Activated naive CD8-positive, alpha-beta T cell treated with anti-CD3 and anti-CD28 coated beads for 36 hours (primary cell): Measurements from ENCODE around the gene ALPP. TPM values are rescaled to one million over a fixed set of nuclear protein-coding genes. Genes with fewer than 3 reads are reported as not detected.
"Not testable (repeated sequence)": the region's sequence is repeated elsewhere in the genome, so short reads cannot be mapped to it uniquely, and the experiment has no call there.

Source experiments
- DNase-seq: peaks from one replicate; pipeline ENCODE4 v3.0.0; 2021
- H3K27ac Mint-ChIP-seq: one replicate; pipeline ENCODE4 v1.8.0; 2022; ENCODE audit warnings: mild to moderate bottlenecking, moderate library complexity, mixed read lengths
- H3K27me3 Mint-ChIP-seq: one replicate; pipeline ENCODE4 v1.8.0; 2022; ENCODE audit warnings: mild to moderate bottlenecking, mixed read lengths
- H3K36me3 Mint-ChIP-seq: one replicate; pipeline ENCODE4 v1.8.0; 2021; ENCODE audit warnings: mild to moderate bottlenecking, mixed read lengths
- H3K4me1 Mint-ChIP-seq: one replicate; pipeline ENCODE4 v1.8.0; 2021; ENCODE audit warnings: mixed read lengths
- H3K4me3 Mint-ChIP-seq: one replicate; pipeline ENCODE4 v1.8.0; 2022; ENCODE audit warnings: mild to moderate bottlenecking, moderate library complexity, mixed read lengths
- H3K9me3 Mint-ChIP-seq: one replicate; pipeline ENCODE4 v1.8.0; 2022; ENCODE audit warnings: mixed read lengths
- total RNA-seq, 2 experiments: library from RNA; stranded (reverse); gene quantifications; one replicate each; pipeline ENCODE4 v1.2.3, GENCODE V29; 2021

ALPP gene
- total RNA-seq, 2 experiments from 2014 or later = not detected

- peaks cover 1% of the 10 kb centered on the region for H3K4me1 Mint-ChIP-seq
- no peak overlapping the region for H3K4me3 Mint-ChIP-seq
- no peak overlapping the region for H3K27ac Mint-ChIP-seq
- DNase-seq = no peak
- no peaks in the 10 kb centered on the region for H3K9me3 Mint-ChIP-seq
- peaks cover 33% of the 10 kb centered on the region for H3K27me3 Mint-ChIP-seq
- H3K36me3 Mint-ChIP-seq = no peaks in the 10 kb centered on the region
Measured at GRCh38 chr2:232350804-232351685, 27.5 kb upstream of the ALPP start.

DNA sequence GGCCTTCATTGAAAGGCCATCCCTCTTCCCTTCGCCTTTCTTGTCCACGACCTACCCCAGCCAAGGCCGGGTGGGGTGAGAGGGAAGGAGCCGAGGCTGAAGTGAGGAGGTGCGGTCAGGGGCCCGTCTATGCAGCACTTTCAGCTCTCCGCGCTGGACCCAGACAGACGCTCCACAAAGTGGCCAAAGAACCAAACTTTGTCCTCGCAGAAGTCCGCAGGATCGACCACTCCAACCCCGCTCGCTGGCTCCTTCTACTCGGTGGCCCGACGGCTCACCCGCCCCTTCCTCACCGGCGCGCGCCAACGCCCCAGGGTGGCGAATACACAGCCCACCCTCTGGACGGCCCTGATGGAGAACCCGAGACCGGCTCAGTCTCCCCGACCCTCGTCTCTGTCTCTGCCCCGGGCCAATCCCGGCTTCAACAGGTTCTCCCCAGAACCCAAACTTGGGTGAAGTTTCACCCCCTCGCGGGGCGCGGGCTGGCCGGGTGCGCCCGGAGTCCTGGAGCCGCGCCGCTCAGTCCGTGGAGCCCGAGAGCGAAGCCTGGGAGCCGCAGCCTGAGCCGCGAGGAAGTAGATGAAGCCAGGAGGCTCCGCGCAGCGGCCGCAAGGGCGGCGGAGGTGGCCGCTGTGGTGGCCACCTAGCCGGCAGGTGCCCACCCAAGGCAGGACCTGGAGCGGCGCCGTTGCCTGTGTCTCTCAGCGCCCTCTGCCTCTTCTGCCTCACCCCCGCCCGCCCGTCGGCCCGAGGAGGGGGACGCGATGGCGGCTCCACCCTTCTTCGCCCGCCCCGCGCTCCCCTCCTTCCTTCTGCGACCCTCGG, 26.7 kb upstream of the ALPP start:
- no peaks in the 10 kb centered on the region for H3K9me3 Mint-ChIP-seq
- no peak overlapping the region for H3K27ac Mint-ChIP-seq
- H3K4me3 Mint-ChIP-seq = peak overlapping the region; percentile 45
- no peaks in the 10 kb centered on the region for H3K36me3 Mint-ChIP-seq
- peaks cover 33% of the 10 kb centered on the region for H3K27me3 Mint-ChIP-seq
- H3K4me1 Mint-ChIP-seq = peaks cover 1% of the 10 kb centered on the region
- DNase-seq = no peak

GRCh38 chr2:232352511-232353091, 25.9 kb upstream of the ALPP start:
- Mint-ChIP-seq H3K4me1 (peaks cover 1% of the 10 kb centered on the region), H3K4me3 (no peak overlapping the region), H3K9me3 (no peaks in the 10 kb centered on the region), H3K27me3 (peaks cover 33% of the 10 kb centered on the region), H3K27ac (no peak overlapping the region), H3K36me3 (no peaks in the 10 kb centered on the region)
- DNase-seq = no peak

- H3K4me3 Mint-ChIP-seq = no peak overlapping the region
- H3K27ac Mint-ChIP-seq = no peak overlapping the region
- DNase-seq = no peak
- peaks cover 1% of the 10 kb centered on the region for H3K4me1 Mint-ChIP-seq
- H3K36me3 Mint-ChIP-seq = no peaks in the 10 kb centered on the region
- no peaks in the 10 kb centered on the region for H3K9me3 Mint-ChIP-seq
- H3K27me3 Mint-ChIP-seq = peaks cover 33% of the 10 kb centered on the region
Measured at GRCh38 chr2:232353096-232353495, 25.5 kb upstream of the ALPP start.

DNA sequence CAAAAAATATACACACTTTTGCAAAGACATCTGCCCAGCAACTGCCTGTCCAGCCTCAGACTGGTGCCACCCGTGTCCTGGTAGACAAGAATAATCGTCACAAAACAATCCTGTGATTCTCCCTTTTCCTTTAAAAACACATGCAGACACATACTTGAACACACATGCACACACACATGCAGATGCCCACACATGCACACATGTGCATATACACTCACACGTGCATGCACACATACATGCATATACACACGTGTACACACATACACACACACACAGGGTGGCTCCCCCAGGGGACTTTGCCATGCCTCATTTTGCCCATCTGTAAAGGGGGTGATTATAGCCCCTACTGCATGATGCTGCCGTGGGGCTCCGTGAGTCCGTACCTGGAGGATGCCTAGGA, 24.9 kb upstream of the ALPP start:
- no peak overlapping the region for H3K4me3 Mint-ChIP-seq
- H3K9me3 Mint-ChIP-seq = no peaks in the 10 kb centered on the region
- DNase-seq = no peak
- H3K4me1 Mint-ChIP-seq = peaks cover 1% of the 10 kb centered on the region
- H3K27ac Mint-ChIP-seq = no peak overlapping the region
- H3K36me3 Mint-ChIP-seq = no peaks in the 10 kb centered on the region
- H3K27me3 Mint-ChIP-seq = peaks cover 33% of the 10 kb centered on the region

GRCh38 chr2:232354069-232354468, 24.5 kb upstream of the ALPP start:
- Mint-ChIP-seq H3K36me3 (no peaks in the 10 kb centered on the region), H3K4me3 (no peak overlapping the region), H3K9me3 (no peaks in the 10 kb centered on the region), H3K4me1 (peaks cover 1% of the 10 kb centered on the region), H3K27me3 (peaks cover 33% of the 10 kb centered on the region), H3K27ac (no peak overlapping the region)
- DNase-seq = no peak

- DNase-seq = no peak
- no peaks in the 10 kb centered on the region for H3K36me3 Mint-ChIP-seq
- no peaks in the 10 kb centered on the region for H3K27me3 Mint-ChIP-seq
- peaks cover 16% of the 10 kb centered on the region for H3K4me1 Mint-ChIP-seq
- H3K4me3 Mint-ChIP-seq = no peak overlapping the region
- H3K9me3 Mint-ChIP-seq = peaks cover 2% of the 10 kb centered on the region
- no peak overlapping the region for H3K27ac Mint-ChIP-seq
Measured at GRCh38 chr2:232361646-232362045, 16.9 kb upstream of the ALPP start.

DNA sequence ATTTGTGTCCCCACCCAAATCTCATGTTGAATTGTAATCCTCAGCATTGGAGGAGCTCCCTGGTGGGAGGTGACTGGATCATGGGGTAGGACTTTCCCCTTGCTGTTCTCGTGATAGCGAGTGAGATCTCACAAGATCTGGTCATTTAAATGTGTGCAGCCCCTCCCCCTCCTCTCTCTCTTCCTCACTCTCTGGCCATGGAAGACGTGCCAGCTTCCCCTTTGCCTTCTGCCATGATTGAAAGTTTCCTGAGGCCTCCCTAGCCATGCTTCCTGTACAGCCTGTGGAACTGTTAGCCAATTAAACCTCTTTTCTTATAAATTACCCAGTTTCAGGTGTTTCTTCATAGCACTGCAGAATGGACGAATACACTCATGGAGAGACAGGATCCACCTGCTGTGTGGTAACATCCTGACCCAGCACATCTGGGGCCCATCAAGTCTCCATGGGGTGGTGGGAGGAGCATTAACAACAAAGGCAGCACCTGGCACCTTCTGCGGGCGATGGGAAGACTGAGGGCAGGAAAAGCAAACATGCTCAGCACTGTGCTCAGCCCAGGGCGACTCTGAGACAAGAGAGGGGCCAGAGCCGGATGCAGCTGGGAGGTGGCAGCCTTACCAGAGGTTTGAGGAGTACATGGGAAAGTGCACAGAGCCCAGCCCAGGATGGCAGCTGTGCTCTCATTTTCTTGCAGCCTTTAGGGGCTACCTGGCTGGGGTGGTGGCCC, 16.2 kb upstream of the ALPP start:
- no peaks in the 10 kb centered on the region for H3K36me3 Mint-ChIP-seq
- DNase-seq = no peak
- no peaks in the 10 kb centered on the region for H3K27me3 Mint-ChIP-seq
- peaks cover 2% of the 10 kb centered on the region for H3K9me3 Mint-ChIP-seq
- H3K27ac Mint-ChIP-seq = no peak overlapping the region
- H3K4me3 Mint-ChIP-seq = no peak overlapping the region
- H3K4me1 Mint-ChIP-seq = peaks cover 16% of the 10 kb centered on the region

DNA sequence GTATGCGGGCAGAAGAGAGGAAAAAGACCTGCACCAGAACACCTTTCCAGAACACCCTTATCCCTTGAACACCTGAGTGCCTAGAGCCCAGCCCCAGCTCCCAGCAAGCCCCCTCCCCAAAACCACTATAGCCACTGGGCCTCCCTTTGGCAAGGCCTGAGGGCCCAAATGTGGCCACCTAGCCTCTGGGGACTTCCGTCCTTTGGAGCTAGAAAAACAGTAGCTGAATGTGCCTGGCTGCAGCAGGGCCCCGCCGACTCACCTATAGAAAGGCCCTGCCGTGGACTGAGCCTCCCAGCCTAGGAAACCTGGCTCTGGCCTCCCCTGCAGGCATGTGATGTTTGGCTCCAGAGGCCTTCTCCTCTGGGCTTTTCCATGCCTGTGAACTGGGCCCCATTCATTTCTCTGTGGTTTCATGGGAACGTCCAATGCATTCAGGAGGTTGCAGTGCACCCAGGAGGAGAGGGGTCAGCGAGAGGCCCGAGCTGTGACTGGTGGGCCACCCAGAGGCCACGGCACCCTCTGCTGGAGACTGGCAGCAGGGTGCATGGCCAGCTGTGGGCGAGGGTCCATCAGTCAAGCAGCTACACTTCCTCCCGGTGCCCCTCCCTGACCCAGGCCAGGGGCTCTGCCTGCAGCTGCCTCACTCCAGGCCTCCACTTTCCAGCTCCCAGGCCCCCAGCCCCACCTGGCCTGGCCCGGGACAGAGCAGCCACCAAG, 15.3 kb upstream of the ALPP start:
- Mint-ChIP-seq H3K4me1 (peaks cover 16% of the 10 kb centered on the region), H3K27ac (peak overlapping the region; percentile 79), H3K4me3 (peak overlapping the region; percentile 71)
- not testable (repeated sequence) for DNase-seq, H3K36me3 Mint-ChIP-seq, H3K9me3 Mint-ChIP-seq, H3K27me3 Mint-ChIP-seq

- DNase-seq = peak; percentile 44
- Mint-ChIP-seq H3K27ac (peak overlapping the region; percentile 79), H3K9me3 (peaks cover 2% of the 10 kb centered on the region), H3K4me3 (peak overlapping the region; percentile 71), H3K4me1 (peaks cover 16% of the 10 kb centered on the region), H3K36me3 (no peaks in the 10 kb centered on the region), H3K27me3 (no peaks in the 10 kb centered on the region)
Measured at GRCh38 chr2:232363784-232364615, 14.6 kb upstream of the ALPP start.

DNA sequence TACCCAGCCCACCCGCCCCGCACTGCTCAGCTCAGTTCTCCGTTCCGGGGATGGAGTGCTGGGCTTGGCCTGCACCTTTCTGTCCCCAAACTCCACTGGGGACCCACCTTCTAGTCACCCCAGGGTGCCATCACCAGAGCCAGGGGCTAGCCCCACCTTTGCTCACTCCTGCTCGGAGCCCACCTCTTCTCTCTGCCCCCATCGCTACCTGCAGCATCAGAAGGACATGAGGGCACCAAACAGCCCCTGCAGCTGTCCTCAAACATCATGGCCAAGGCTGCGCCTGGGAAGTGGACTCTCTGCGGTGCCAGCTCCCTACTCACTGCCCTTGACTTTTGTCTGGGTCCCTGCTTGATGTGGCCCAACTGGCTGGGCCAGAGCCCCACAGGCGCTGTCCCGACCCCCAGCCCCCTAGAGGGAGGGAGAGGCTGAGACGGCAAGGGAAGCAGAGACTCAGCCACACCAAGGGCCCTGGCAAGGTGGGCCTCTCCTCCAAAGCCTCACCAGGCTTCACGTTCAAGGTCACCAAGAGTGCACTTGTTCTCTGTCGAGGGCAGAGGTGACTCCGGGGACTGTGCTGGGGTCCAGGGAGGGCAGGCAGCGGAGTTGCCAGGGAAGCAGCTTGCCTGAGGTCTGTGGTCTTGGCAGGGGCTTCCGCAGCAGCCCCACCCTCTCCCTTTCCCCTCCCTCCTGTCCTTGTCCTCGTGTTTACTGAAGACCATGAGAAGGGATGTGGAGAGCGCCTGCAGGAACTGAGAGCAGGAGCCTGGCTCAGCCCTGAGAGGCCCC, 13.6 kb upstream of the ALPP start:
- not testable (repeated sequence) for H3K36me3 Mint-ChIP-seq, H3K4me3 Mint-ChIP-seq, H3K27me3 Mint-ChIP-seq, H3K27ac Mint-ChIP-seq, H3K9me3 Mint-ChIP-seq, DNase-seq
- peaks cover 16% of the 10 kb centered on the region for H3K4me1 Mint-ChIP-seq

GRCh38 chr2:232365621-232366321, 12.8 kb upstream of the ALPP start:
- Mint-ChIP-seq H3K4me1 (peaks cover 16% of the 10 kb centered on the region), H3K4me3 (no peak overlapping the region), H3K27me3 (no peaks in the 10 kb centered on the region), H3K36me3 (no peaks in the 10 kb centered on the region), H3K27ac (no peak overlapping the region), H3K9me3 (peaks cover 2% of the 10 kb centered on the region)
- DNase-seq = no peak
